K562 (cell line): ENCODE data around the gene PLCL2. TPM values are rescaled to one million over a fixed set of nuclear protein-coding genes. Genes with fewer than 3 reads are reported as not detected.

Experiments used
- ADNP ChIP-seq: fragments of 200-800 bp; sonication (Bioruptor generic); IDR thresholded peaks from 2 replicates; pipeline ENCODE4 v1.6.1; 2016; ENCODE audit warnings: missing genetic modification characterization, missing compliant biosample characterization
- CBX5 ChIP-seq: IDR thresholded peaks from 2 replicates; pipeline ENCODE4 v1.6.1; 2014; ENCODE audit warnings: low read depth, borderline replicate concordance
- CTCF ChIP-seq, 3 experiments: IDR thresholded peaks in 2 of 3; conservative IDR thresholded peaks in 1 of 3; 2 replicates each; pipeline ENCODE4 v1.5.1; 2011 to 2012; ENCODE audit warnings: low read length in 3 of 3, mild to moderate bottlenecking in 3 of 3, control low read depth in 2 of 3, improper control_type of control experiment in 1 of 3, inconsistent platforms in 1 of 3, low read depth in 1 of 3, mixed read lengths in 1 of 3, moderate library complexity in 1 of 3; ENCODE audit not compliant: insufficient read depth in 2 of 3
- DMBX1 ChIP-seq: fragments of 250-450 bp; sonication (Bioruptor Pico); IDR thresholded peaks from 2 replicates; pipeline ENCODE4 v1.8.0; 2022; ENCODE audit warnings: inconsistent platforms, mild to moderate bottlenecking, moderate library complexity, borderline replicate concordance
- FOXJ3 ChIP-seq: sonication (generic); formaldehyde crosslinking; IDR thresholded peaks from 2 replicates; pipeline ENCODE4 v1.4.0; 2020; ENCODE audit warnings: mild to moderate bottlenecking, missing genetic modification reagents
- FUS ChIP-seq: fragments of 200-400 bp; formaldehyde crosslinking; optimal IDR thresholded peaks from 2 replicates; pipeline ENCODE3; 2017; ENCODE audit warnings: low read depth, low read length
- HOMEZ ChIP-seq: fragments of 250-450 bp; sonication (Bioruptor Pico); IDR thresholded peaks from 2 replicates; pipeline ENCODE4 v1.4.0; 2020; ENCODE audit warnings: mild to moderate bottlenecking, moderate library complexity
- NR2C2 ChIP-seq, 2 experiments: fragments of 200-800 bp in 1 of 2; sonication (Bioruptor generic) in 1 of 2; sonication (generic) in 1 of 2; formaldehyde crosslinking in 1 of 2; IDR thresholded peaks; 2 replicates each; pipeline versions ENCODE4 v1.6.1 to v1.8.0; 2016 to 2022; ENCODE audit warnings: mild to moderate bottlenecking in 1 of 2, missing compliant biosample characterization in 1 of 2, missing genetic modification characterization in 1 of 2, missing genetic modification reagents in 1 of 2
- WHSC1 ChIP-seq: IDR thresholded peaks from one replicate; pipeline ENCODE4 v1.6.1; 2012; ENCODE audit warnings: low read length, control low read depth, inconsistent platforms
- ZBTB49 ChIP-seq: sonication (generic); formaldehyde crosslinking; IDR thresholded peaks from 2 replicates; pipeline ENCODE4 v1.8.0; 2022; ENCODE audit warnings: missing genetic modification reagents, mild to moderate bottlenecking, borderline replicate concordance
- ZKSCAN8 ChIP-seq: fragments of 200-800 bp; sonication (Bioruptor generic); IDR thresholded peaks from 2 replicates; pipeline ENCODE4 v1.6.1; 2016; ENCODE audit warnings: missing genetic modification characterization, missing compliant biosample characterization
- ZNF143 ChIP-seq: sonication (generic); formaldehyde crosslinking; IDR thresholded peaks from 2 replicates; pipeline ENCODE4 v1.9.0; 2022; ENCODE audit warnings: mild to moderate bottlenecking, missing genetic modification reagents
- ZNF175 ChIP-seq: fragments of 200-800 bp; sonication (Bioruptor generic); IDR thresholded peaks from 2 replicates; pipeline ENCODE4 v1.6.1; 2016; ENCODE audit warnings: low read depth, mild to moderate bottlenecking, missing genetic modification characterization, missing compliant biosample characterization
- ZNF609 ChIP-seq: sonication (generic); formaldehyde crosslinking; IDR thresholded peaks from 2 replicates; pipeline ENCODE4 v1.8.1; 2023; ENCODE audit warnings: missing genetic modification reagents, mild to moderate bottlenecking, borderline replicate concordance
- polyA plus RNA-seq, 8 experiments: library from polyadenylated mRNA; depleted of rRNA in 4 of 8; stranded (reverse) in 5 of 8; unstranded in 3 of 8; fragments of >200 nt; fragmentation: Nextera tagmentation in 2 of 8; fragmentation: Illumina TruSeq in 1 of 8; extraction: Ambion mirVana in 2 of 8; extraction: Trizol in 1 of 8; gene quantifications; 2 replicates each; pipeline versions ENCODE4 v1.2.1 to v1.2.3, GENCODE V29; 2011 to 2014; ENCODE audit warnings: inconsistent platforms in 1 of 8, missing spikeins in 1 of 8
- total RNA-seq, 7 experiments: library from RNA; depleted of rRNA in 6 of 7; stranded (reverse); fragments of >200 nt in 6 of 7; fragmentation: Illumina TruSeq in 2 of 7; extraction: Trizol in 2 of 7; gene quantifications; 2 replicates each; pipeline versions ENCODE4 v1.2.1 to v1.2.3, GENCODE V29; 2011 to 2021; ENCODE audit warnings: low replicate concordance in 1 of 7

The PLCL2 gene
- total and polyA plus RNA-seq, 9 of the 15 experiments (the other 6 are each of a cell fraction or from before 2014, with no cell fraction given): 0.03 to 0.18 (median 0.11) TPM; not detected in 2

- TF ChIP-seq ZNF609: no peak
- TF ChIP-seq CTCF (IDR thresholded peaks at IDR 0.05 in 2 of 3, conservative IDR thresholded peaks at IDR 0.05 in 1 of 3; ENCODE audit: insufficient read depth in 2 of 3, low read depth in 1 of 3, low read length in 3 of 3): no peak
- TF ChIP-seq FUS: no peak
- TF ChIP-seq DMBX1 (CRISPR knock-in tag): no peak
- TF ChIP-seq CBX5: no peak
- TF ChIP-seq HOMEZ: no peak
- no peak for TF ChIP-seq WHSC1
- no peak for TF ChIP-seq ADNP (tag)
- no peak for TF ChIP-seq ZBTB49 (CRISPR knock-in tag)
- TF ChIP-seq NR2C2 (CRISPR knock-in tag; IDR thresholded peaks at IDR 0.05): no peak
- TF ChIP-seq NR2C2 (tag; IDR thresholded peaks at IDR 0.05): no peak
- TF ChIP-seq ZNF175 (CRISPR knock-in tag): no peak
- TF ChIP-seq ZNF143 (CRISPR knock-in tag): no peak
- TF ChIP-seq ZKSCAN8 (CRISPR knock-in tag): no peak
- TF ChIP-seq FOXJ3: no peak
These were observed 105.4 kb downstream of the PLCL2 start (continued) for GRCh38 chr3:16990163-16990562.
